H1 (cell line): Measurements from ENCODE around the gene ENTPD6. TPM values are rescaled to one million over a fixed set of nuclear protein-coding genes. Genes with fewer than 3 reads are reported as not detected.

Source experiments
- CTCF ChIA-PET: fragments of 300-600 bp; sonication (Branson Sonifier 250); formaldehyde crosslinking; loops from one replicate; lab custom pipeline; 2021; ENCODE audit not compliant: partially characterized antibody; lab: Charles Lee
- POLR2A ChIA-PET: fragments of 300-600 bp; sonication (Branson Sonifier 250); formaldehyde crosslinking; loops from one replicate; lab custom pipeline; 2021; ENCODE audit warnings: inconsistent platforms; ENCODE audit not compliant: partially characterized antibody; lab: Charles Lee
- DNase-seq, 2 experiments: peaks; one replicate each; pipeline versions ENCODE4 v3.0.0 to v3.0.0-alpha.2; 2010 to 2022; ENCODE audit warnings: low spot score in 2 of 2, low read depth in 1 of 2, mixed read lengths in 1 of 2
- FAIRE-seq: peaks from 2 replicates; lab custom pipeline; 2011; peaks lifted over from hg19 to GRCh38; lab: Jason Lieb, UNC
- H2AFZ ChIP-seq: 2 replicates; pipeline ENCODE4 v1.8.1; 2012; ENCODE audit warnings: low read length, inconsistent platforms
- H2AK5ac ChIP-seq: 2 replicates; pipeline ENCODE4 v1.6.1; 2013; ENCODE audit warnings: low read depth, low read length
- H2BK120ac ChIP-seq: replicated peaks from 2 replicates; pipeline ENCODE3; 2013; ENCODE audit warnings: low read depth, low read length, inconsistent platforms
- H2BK12ac ChIP-seq: 2 replicates; pipeline ENCODE4 v1.6.1; 2013; ENCODE audit warnings: low read depth, low read length
- H2BK15ac ChIP-seq: 2 replicates; pipeline ENCODE4 v1.6.1; 2013; ENCODE audit warnings: low read length
- H2BK20ac ChIP-seq: 2 replicates; pipeline ENCODE4 v1.6.1; 2013; ENCODE audit warnings: low read length
- H2BK5ac ChIP-seq: 2 replicates; pipeline ENCODE4 v1.6.1; 2013; ENCODE audit warnings: low read depth, low read length
- H3K14ac ChIP-seq: 2 replicates; pipeline ENCODE4 v1.6.1; 2013; ENCODE audit warnings: inconsistent platforms; ENCODE audit not compliant: insufficient read length
- H3K18ac ChIP-seq: 2 replicates; pipeline ENCODE4 v1.6.1; 2013; ENCODE audit warnings: low read length; ENCODE audit errors: extremely low read depth
- H3K23ac ChIP-seq: 2 replicates; pipeline ENCODE4 v1.6.1; 2013; ENCODE audit warnings: inconsistent platforms; ENCODE audit not compliant: insufficient read length
- H3K23me2 ChIP-seq: 2 replicates; pipeline ENCODE4 v1.6.1; 2013; ENCODE audit warnings: low read depth, low read length
- H3K27ac ChIP-seq: 2 replicates; pipeline ENCODE4 v1.6.1; 2011; ENCODE audit warnings: low read depth, low read length, inconsistent platforms
- H3K27me3 ChIP-seq, 4 experiments: replicated peaks in 1 of 4; 1 replicate in 1 of 4; 2 replicates in 3 of 4; pipeline versions ENCODE4 v1.6.1 to v1.8.1; 2011 to 2013; ENCODE audit warnings: low read length in 3 of 4, mild to moderate bottlenecking in 3 of 4, inconsistent platforms in 2 of 4, mixed read lengths in 2 of 4, moderate library complexity in 1 of 4; ENCODE audit not compliant: control insufficient read depth in 3 of 4, insufficient read depth in 3 of 4; ENCODE audit errors: extremely low read depth in 1 of 4
- H3K36me3 ChIP-seq, 4 experiments: 2 replicates each; pipeline versions ENCODE4 v1.6.1 to v1.8.1; 2011 to 2013; ENCODE audit warnings: mild to moderate bottlenecking in 4 of 4, low read length in 3 of 4, moderate library complexity in 2 of 4, control low read depth in 1 of 4, inconsistent platforms in 1 of 4; ENCODE audit not compliant: insufficient read depth in 4 of 4, control insufficient read depth in 2 of 4
- H3K4ac ChIP-seq: replicated peaks from 2 replicates; pipeline ENCODE3; 2013; ENCODE audit warnings: low read length, low read depth, mixed read lengths, inconsistent platforms; ENCODE audit not compliant: insufficient read length
- H3K4me1 ChIP-seq, 4 experiments: replicated peaks in 1 of 4; 1 replicate in 1 of 4; 2 replicates in 3 of 4; pipeline versions ENCODE4 v1.6.1 to v1.8.1; 2011 to 2013; ENCODE audit warnings: low read length in 3 of 4, inconsistent platforms in 2 of 4, mixed read lengths in 1 of 4; ENCODE audit not compliant: insufficient read depth in 4 of 4, control insufficient read depth in 3 of 4
- H3K4me2 ChIP-seq, 2 experiments: 2 replicates each; pipeline versions ENCODE4 v1.6.1 to v1.8.1; 2011 to 2013; ENCODE audit warnings: low read depth in 2 of 2, low read length in 2 of 2, control low read depth in 1 of 2, inconsistent platforms in 1 of 2, mild to moderate bottlenecking in 1 of 2; ENCODE audit not compliant: insufficient read depth in 1 of 2
- H3K4me3 ChIP-seq, 4 experiments: fragments of 200-600, 300-600 bp in 1 of 4; sonication (generic), shearing (Covaris generic), sonication (Bioruptor Twin) in 1 of 4; 2 replicates each; pipeline versions ENCODE4 v1.5.1 to v1.8.1; 2011 to 2016; ENCODE audit warnings: low read length in 4 of 4, low read depth in 3 of 4, control low read depth in 2 of 4, inconsistent platforms in 2 of 4, mild to moderate bottlenecking in 2 of 4, mixed read lengths in 1 of 4, moderate library complexity in 1 of 4; ENCODE audit not compliant: insufficient read depth in 2 of 4; ENCODE audit errors: extremely low read depth in 1 of 4
- H3K56ac ChIP-seq: replicated peaks from 2 replicates; pipeline ENCODE3; 2013; ENCODE audit warnings: low read depth, mild to moderate bottlenecking, mixed read lengths, low read length, inconsistent platforms; ENCODE audit not compliant: insufficient read length
- H3K79me1 ChIP-seq: 2 replicates; pipeline ENCODE4 v1.6.1; 2013; ENCODE audit warnings: low read depth, low read length, control low read depth
- H3K79me2 ChIP-seq, 2 experiments: 2 replicates each; pipeline versions ENCODE4 v1.6.1 to v1.8.1; 2012 to 2013; ENCODE audit warnings: low read length in 2 of 2, mild to moderate bottlenecking in 2 of 2, inconsistent platforms in 1 of 2; ENCODE audit not compliant: insufficient read depth in 2 of 2, control insufficient read depth in 1 of 2
- H3K9ac ChIP-seq, 4 experiments: replicated peaks in 1 of 4; 1 replicate in 1 of 4; 2 replicates in 3 of 4; pipeline versions ENCODE4 v1.6.1 to v1.8.1; 2011 to 2013; ENCODE audit warnings: low read depth in 3 of 4, low read length in 3 of 4, control low read depth in 2 of 4, mild to moderate bottlenecking in 2 of 4, moderate library complexity in 2 of 4, inconsistent platforms in 1 of 4; ENCODE audit errors: extremely low read depth in 1 of 4
- H3K9me3 ChIP-seq, 2 experiments: 2 replicates each; pipeline versions ENCODE4 v1.6.1 to v1.8.1; 2012 to 2013; ENCODE audit warnings: mild to moderate bottlenecking in 2 of 2, moderate library complexity in 2 of 2, control low read depth in 1 of 2, inconsistent platforms in 1 of 2, low read depth in 1 of 2, low read length in 1 of 2, mixed read lengths in 1 of 2; ENCODE audit not compliant: insufficient read depth in 2 of 2
- H4K20me1 ChIP-seq, 2 experiments: replicated peaks in 1 of 2; 2 replicates each; pipeline versions ENCODE3 to v1.8.1; 2011 to 2013; ENCODE audit warnings: inconsistent platforms in 2 of 2, low read length in 2 of 2, mild to moderate bottlenecking in 1 of 2; ENCODE audit not compliant: insufficient read depth in 2 of 2, control insufficient read depth in 1 of 2
- H4K5ac ChIP-seq: 2 replicates; pipeline ENCODE4 v1.6.1; 2013; ENCODE audit warnings: low read length, low read depth, mixed read lengths, inconsistent platforms; ENCODE audit not compliant: insufficient read length
- H4K8ac ChIP-seq: 2 replicates; pipeline ENCODE4 v1.8.0; 2013; ENCODE audit warnings: mild to moderate bottlenecking, moderate library complexity, low read length, inconsistent platforms; ENCODE audit not compliant: insufficient read depth; ENCODE audit errors: extremely low read depth
- H4K91ac ChIP-seq: replicated peaks from 2 replicates; pipeline ENCODE3; 2013; ENCODE audit warnings: low read length, mixed read lengths, inconsistent platforms; ENCODE audit not compliant: insufficient read length
- BACH1 ChIP-seq: IDR thresholded peaks from 2 replicates; pipeline ENCODE4 v1.6.1; 2012; ENCODE audit warnings: low read length, improper control_type of control experiment
- CBX8 ChIP-seq: fragments of 300-800, 300-1000 bp; sonication (generic); IDR thresholded peaks from 2 replicates; pipeline ENCODE4 v1.7.1; 2016; ENCODE audit warnings: low read depth, low read length, borderline replicate concordance
- CHD1 ChIP-seq: IDR thresholded peaks from 2 replicates; pipeline ENCODE4 v1.6.1; 2012; ENCODE audit warnings: low read depth, low read length, improper control_type of control experiment
- CTBP2 ChIP-seq: IDR thresholded peaks from 2 replicates; pipeline ENCODE4 v1.7.0; 2011; ENCODE audit warnings: borderline replicate concordance, mild to moderate bottlenecking, moderate library complexity, mixed read lengths, low read length; ENCODE audit not compliant: insufficient read depth, insufficient read length
- CTCF ChIP-seq, 3 experiments: IDR thresholded peaks; 1 replicate in 2 of 3; 2 replicates in 1 of 3; pipeline versions ENCODE4 v1.5.1 to v1.6.1; 2011; ENCODE audit warnings: low read length in 3 of 3, mild to moderate bottlenecking in 3 of 3, inconsistent platforms in 2 of 3, low read depth in 1 of 3, moderate library complexity in 1 of 3; ENCODE audit not compliant: insufficient read depth in 1 of 3; ENCODE audit errors: control extremely low read depth in 1 of 3
- WGBS, 2 experiments: shearing (Covaris generic) in 1 of 2; methylation state at CpG; one replicate each; pipeline versions ENCODE4 v1.1.6 to v1.1.7; 2013 to 2015; ENCODE audit warnings: low lambda C conversion rate in 2 of 2, mixed read lengths in 2 of 2, inconsistent platforms in 1 of 2, low coverage in 1 of 2, missing lambda C conversion rate in 1 of 2; ENCODE audit not compliant: insufficient replicate concordance in 2 of 2, insufficient coverage in 1 of 2, insufficient read length in 1 of 2; ENCODE audit errors: extremely low coverage in 1 of 2, missing lambda C conversion rate in 1 of 2; 5-methylcytosine and 5-hydroxymethylcytosine counted together
- polyA plus RNA-seq, 7 experiments: library from polyadenylated mRNA; depleted of rRNA in 3 of 7; stranded (reverse) in 5 of 7; unstranded in 2 of 7; fragments of >200 nt in 5 of 7; fragments of 200-250 nt in 2 of 7; gene quantifications; 1 replicate in 5 of 7; 2 replicates in 1 of 7; 4 replicates in 1 of 7; pipeline versions ENCODE4 v1.2.1 to v1.2.3, GENCODE V29; 2011 to 2013; ENCODE audit warnings: missing spikeins in 2 of 7, mixed read lengths in 2 of 7
- total RNA-seq: library from RNA; stranded (reverse); fragmentation: NEBNext Ultra II Directional; extraction: Animal tissue kit (Norgen Biotek cat#: 25700); gene quantifications from 2 replicates; pipeline ENCODE4 v1.2.1, GENCODE V29; 2021

ENTPD6 gene
- total and polyA plus RNA-seq, 2 of the 8 experiments (the other 6 are each of a cell fraction or from before 2014, with no cell fraction given): 47.8 to 57.3 TPM

GRCh38 chr20:25251019-25251418 is 55.5 kb downstream of the ENTPD6 start:
- peak in 1 of 2 experiments; percentile 24 for DNase-seq
- Histone ChIP-seq H3K23me2 (peaks cover 10% of the 10 kb centered on the region; the same call in 1 of the 2 replicates), H3K18ac (no peak overlapping the region)
- CTCF ChIA-PET: interaction anchor here (1.3 to 1.7 kb wide), 3 partner anchors 21 to 185 kb away, joined by 3 to 5 read pairs (median 4); no protein-coding TSS in a partner anchor
- no peak for TF ChIP-seq CBX8
- no peak for TF ChIP-seq CTCF (IDR thresholded peaks at IDR 0.05; ENCODE audit: control extremely low read depth in 1 of 3, insufficient read depth in 1 of 3, low read depth in 1 of 3, low read length in 3 of 3)
- no peak for TF ChIP-seq BACH1
- no peak for TF ChIP-seq CTBP2
- no peak for TF ChIP-seq CHD1
- TF ChIP-seq, all 59 proteins: peak for 0
- Histone ChIP-seq H2BK120ac (no peak overlapping the region), H3K9me3 (no peaks in the 10 kb centered on the region), H2AFZ (no peak overlapping the region), H3K79me2 (peaks cover 17 to 48% of the 10 kb centered on the region in 2 experiments), H3K27me3 (peaks cover 0 to 8% (median 7%) of the 10 kb centered on the region in 4 experiments; a peak in 4 of 7 replicates), H3K14ac (no peak overlapping the region), H3K4ac (no peak overlapping the region), H2BK12ac (no peak overlapping the region), H4K5ac (no peak overlapping the region), H3K4me3 (no peak overlapping the region), H3K4me1 (peaks cover 3 to 7% (median 4%) of the 10 kb centered on the region in 4 experiments; a peak in 6 of 7 replicates), H4K91ac (no peak overlapping the region), H4K20me1 (peaks cover 3 to 10% of the 10 kb centered on the region in 2 experiments), H3K9ac (no peak overlapping the region), H3K4me2 (no peak overlapping the region), H3K56ac (no peak overlapping the region), H3K23ac (no peak overlapping the region), H3K36me3 (no peaks in the 10 kb centered on the region), H2BK15ac (no peak overlapping the region), H4K8ac (no peak overlapping the region), H2BK20ac (no peak overlapping the region), H3K79me1 (peaks cover 3% of the 10 kb centered on the region), H3K27ac (no peak overlapping the region), H2AK5ac (no peak overlapping the region), H2BK5ac (no peak overlapping the region)
- FAIRE-seq: no peak
- POLR2A ChIA-PET: interaction anchor here (1.9 kb wide), 1 partner anchor 9 kb away, joined by 6 read pairs; no protein-coding TSS in a partner anchor
- 83% methylated on average over 9 of the region's 9 CpGs; no CpG with 5 or more reads in 1 of the 2 experiments for WGBS, 2 experiments
